Activated CD8-positive, alpha-beta memory T cell treated with anti-CD3 and anti-CD28 coated beads, Interleukin-2, amount 10 ng/mL, durations not matched to agents 7 days and 5 days (primary cell): ENCODE data around the gene CLCN2. TPM values are rescaled to one million over a fixed set of nuclear protein-coding genes. Genes with fewer than 3 reads are reported as not detected.

Experiments
- ATAC-seq: fragments of 150-1000 bp; cut with Tn5 transposase; one replicate; pipeline ENCODE4 v1.10.0; 2021; ENCODE audit warnings: moderate library complexity
- CTCF ChIA-PET: fragments of 350-600 bp; sonication (Branson Sonifier 250); formaldehyde crosslinking; loops from one replicate; lab custom pipeline; 2021; ENCODE audit warnings: antibody characterized with exemption; lab: Charles Lee
- DNase-seq: peaks from one replicate; pipeline ENCODE4 v3.0.0-alpha.2; 2020
- H3K27ac Mint-ChIP-seq: one replicate; pipeline ENCODE4 v1.8.0; 2021; ENCODE audit warnings: mild to moderate bottlenecking, mixed read lengths
- H3K27me3 Mint-ChIP-seq: one replicate; pipeline ENCODE4 v1.8.0; 2021; ENCODE audit warnings: mixed read lengths
- H3K36me3 Mint-ChIP-seq: one replicate; pipeline ENCODE4 v1.8.0; 2021; ENCODE audit warnings: mild to moderate bottlenecking, mixed read lengths
- H3K4me1 Mint-ChIP-seq: one replicate; pipeline ENCODE4 v1.8.0; 2021; ENCODE audit warnings: mixed read lengths
- H3K4me3 Mint-ChIP-seq: one replicate; pipeline ENCODE4 v1.8.0; 2021; ENCODE audit warnings: mild to moderate bottlenecking, moderate library complexity, mixed read lengths
- H3K9me3 Mint-ChIP-seq: one replicate; pipeline ENCODE4 v1.8.0; 2022; ENCODE audit warnings: low read depth, mixed read lengths
- total RNA-seq, 2 experiments: library from RNA; stranded (reverse); gene quantifications; one replicate each; pipeline ENCODE4 v1.2.3, GENCODE V29; 2021

Gene CLCN2
- total RNA-seq, 2 experiments from 2014 or later, result 3.4 to 4.1 TPM

GRCh38 chr3:184298759-184299487 is 62.5 kb downstream of the CLCN2 start, which contains the start of gene PSMD2:
TSS of gene PSMD2 (plus strand) at chr3:184299241. CDS start at chr3:184299267, 26 bp downstream.
- H3K27me3 Mint-ChIP-seq, result no peaks in the 10 kb centered on the region
- DNase-seq (peak; percentile 99), ATAC-seq (peak; percentile 93)
- peak within 1 kb of the TSS; percentile 86 for H3K27ac Mint-ChIP-seq
- peak within 1 kb of the TSS; percentile 91 for H3K4me3 Mint-ChIP-seq
- H3K36me3 Mint-ChIP-seq, result peaks cover 35% of the 10 kb centered on the region
- no peaks in the 10 kb centered on the region for H3K9me3 Mint-ChIP-seq
- CTCF ChIA-PET, result interaction anchor here (1.0 to 1.3 kb wide), 2 partner anchors 55 to 71 kb away, joined by 3 to 4 read pairs; no protein-coding TSS in a partner anchor
- H3K4me1 Mint-ChIP-seq, result peaks cover 23% of the 10 kb centered on the region

DNA sequence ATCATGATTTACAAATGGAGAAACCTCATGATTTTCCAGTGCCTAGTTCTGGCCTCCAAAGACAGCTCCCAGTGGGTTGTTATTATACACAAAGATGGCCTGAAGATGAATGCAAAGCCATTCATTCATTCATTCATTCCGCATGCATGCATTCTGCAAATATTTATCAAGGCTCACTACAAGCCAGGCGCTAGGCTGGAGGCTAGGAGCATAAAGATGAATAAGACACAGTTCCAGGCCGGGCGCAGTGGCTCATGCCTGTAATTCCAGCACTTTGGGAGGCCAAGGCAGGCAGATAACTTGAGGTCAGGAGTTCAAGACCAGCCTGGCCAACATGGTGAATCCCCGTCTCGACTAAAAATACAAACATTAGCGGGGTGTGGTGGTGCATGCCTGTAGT is 64.8 kb downstream of the CLCN2 start:
- peaks cover 21% of the 10 kb centered on the region for H3K4me1 Mint-ChIP-seq
- no peak overlapping the region for H3K27ac Mint-ChIP-seq
- peaks cover 13% of the 10 kb centered on the region for H3K36me3 Mint-ChIP-seq
- no peaks in the 10 kb centered on the region for H3K9me3 Mint-ChIP-seq
- DNase-seq (no peak), ATAC-seq (no peak)
- CTCF ChIA-PET, result interaction anchor here (1.6 kb wide), 1 partner anchor 47 kb away, joined by 3 read pairs; the partner anchor contains the start of gene EEF1AKMT4
- H3K4me3 Mint-ChIP-seq, result no peak overlapping the region
- H3K27me3 Mint-ChIP-seq, result no peaks in the 10 kb centered on the region

Other genes with a start within 250 kb of the CLCN2 start
- gene EIF2B5, start 226.2 kb downstream of the CLCN2 start, total RNA-seq, result 10 to 100 TPM; 52.2 to 61.6 TPM
- 10 to 100 TPM; 42.6 to 44.2 TPM for gene DVL3, start 206.2 kb downstream of the CLCN2 start, total RNA-seq
- 100 to 1,000 TPM; 218 to 230 TPM for gene AP2M1, start 186.8 kb downstream of the CLCN2 start, total RNA-seq
- 10 to 100 TPM; 57.6 to 60.2 TPM for gene ABCF3, start 175.4 kb downstream of the CLCN2 start, total RNA-seq
- not detected for gene VWA5B2, start 132.0 kb downstream of the CLCN2 start, total RNA-seq
- gene ALG3, start 112.6 kb downstream of the CLCN2 start, total RNA-seq, result 10 to 100 TPM; 38.7 to 48.2 TPM
- gene EEF1AKMT4, start 111.9 kb downstream of the CLCN2 start, total RNA-seq, result 1 to 10 TPM; 4.1 to 6.7 TPM
- gene CAMK2N2, start 100.1 kb downstream of the CLCN2 start, total RNA-seq, result under 1 TPM; 0.20 to 0.37 TPM
- gene ECE2, start 85.6 kb downstream of the CLCN2 start, total RNA-seq, result not detected
- 100 to 1,000 TPM; 193 to 258 TPM for gene PSMD2, start 62.4 kb downstream of the CLCN2 start, total RNA-seq
- gene EIF4G1, start 47.0 kb downstream of the CLCN2 start, total RNA-seq, result 100 to 1,000 TPM; 348 to 471 TPM
- gene FAM131A, start 24.0 kb downstream of the CLCN2 start, total RNA-seq, result 1 to 10 TPM; 3.1 to 4.5 TPM
- 100 to 1,000 TPM in 1 of 2 experiments, 10 to 100 TPM in 1; 84.3 to 104 TPM for gene POLR2H, start 105 bp upstream of the CLCN2 start, total RNA-seq
- not detected for gene THPO, start 16.6 kb upstream of the CLCN2 start, total RNA-seq
- not detected for gene CHRD, start 18.4 kb upstream of the CLCN2 start, total RNA-seq
- not detected for gene EPHB3, start 200.2 kb upstream of the CLCN2 start, total RNA-seq